IPS DF 4.7 (cell line): ENCODE measurements around the gene TMEM263.
"Not testable (repeated sequence)": the region's sequence is repeated elsewhere in the genome, so short reads cannot be mapped to it uniquely, and the experiment has no call there.

Source experiments
- DNase-seq: peaks from one replicate; pipeline ENCODE4 v3.0.0-alpha.2; 2013; ENCODE audit warnings: low spot score; ENCODE audit errors: extremely low read depth

The TMEM263 gene

GRCh38 chr12:106986135-106986534 is 30.4 kb downstream of the TMEM263 start:
- no peak for DNase-seq

- DNase-seq = peak; percentile 81
Measured at GRCh38 chr12:106986625-106987389, 31.1 kb downstream of the TMEM263 start, which contains the start of gene MTERF2. TSS of gene MTERF2 (minus strand) at chr12:106987146. CDS start at chr12:106978714, 8,432 bp downstream.

GRCh38 chr12:106987846-106988245 is 32.1 kb downstream of the TMEM263 start:
- no peak for DNase-seq

GRCh38 chr12:106994579-106995220 is 39.0 kb downstream of the TMEM263 start:
- no peak for DNase-seq

GRCh38 chr12:106996102-106996501 is 40.4 kb downstream of the TMEM263 start:
- DNase-seq = not testable (repeated sequence)

GRCh38 chr12:106997916-106998315 is 42.2 kb downstream of the TMEM263 start:
- DNase-seq = no peak

- no peak for DNase-seq
Measured at GRCh38 chr12:106999446-106999845, 43.7 kb downstream of the TMEM263 start.

- DNase-seq = not testable (repeated sequence)
Measured at GRCh38 chr12:107002665-107003064, 47.0 kb downstream of the TMEM263 start.

GRCh38 chr12:107007411-107007810 is 51.7 kb downstream of the TMEM263 start:
- no peak for DNase-seq

- no peak for DNase-seq
Measured at GRCh38 chr12:107011519-107011918, 55.8 kb downstream of the TMEM263 start.

- DNase-seq = no peak
Measured at GRCh38 chr12:107012736-107013425, 57.2 kb downstream of the TMEM263 start.

GRCh38 chr12:107014055-107014454 is 58.3 kb downstream of the TMEM263 start:
- peak; percentile 19 for DNase-seq

- DNase-seq = no peak
Measured at GRCh38 chr12:107017042-107017441, 61.3 kb downstream of the TMEM263 start.

GRCh38 chr12:107019546-107019945 is 63.8 kb downstream of the TMEM263 start:
- DNase-seq = no peak
